Liver (tissue), 9 donors: Measurements from ENCODE around the gene WASL. TPM values are rescaled to one million over a fixed set of nuclear protein-coding genes. Genes with fewer than 3 reads are reported as not detected.

ENCODE experiments used
- DNase-seq: peaks from one replicate; pipeline ENCODE4 v3.0.0-alpha.2; 2017; ENCODE audit warnings: low spot score
- H3K27ac ChIP-seq, 2 donors: one replicate each; pipeline ENCODE4 v1.7.0; 2013; ENCODE audit warnings: inconsistent platforms in 2 of 2, low read length in 2 of 2, control low read depth in 1 of 2, low read depth in 1 of 2, mild to moderate bottlenecking in 1 of 2
- H3K27me3 ChIP-seq, 4 donors: one replicate each; pipeline versions ENCODE4 v1.6.1 to v1.7.0; 2013; ENCODE audit warnings: low read length in 3 of 4, inconsistent platforms in 1 of 4, mild to moderate bottlenecking in 1 of 4, moderate library complexity in 1 of 4; ENCODE audit not compliant: control insufficient read depth in 4 of 4, insufficient read depth in 4 of 4
- H3K36me3 ChIP-seq, 4 donors: one replicate each; pipeline versions ENCODE4 v1.6.1 to v1.7.0; 2013; ENCODE audit warnings: low read length in 3 of 4, mild to moderate bottlenecking in 3 of 4, low read depth in 1 of 4, moderate library complexity in 1 of 4; ENCODE audit not compliant: control insufficient read depth in 4 of 4, insufficient read depth in 3 of 4
- H3K4me1 ChIP-seq, 4 donors: one replicate each; pipeline versions ENCODE4 v1.6.1 to v1.7.0; 2013; ENCODE audit warnings: low read length in 3 of 4, mild to moderate bottlenecking in 3 of 4, moderate library complexity in 1 of 4; ENCODE audit not compliant: control insufficient read depth in 4 of 4, insufficient read depth in 4 of 4
- H3K4me3 ChIP-seq, 3 donors: one replicate each; pipeline versions ENCODE4 v1.6.1 to v1.7.0; 2013; ENCODE audit warnings: low read length in 3 of 3, control low read depth in 1 of 3, low read depth in 1 of 3, mild to moderate bottlenecking in 1 of 3
- H3K9ac ChIP-seq, 2 donors: one replicate each; pipeline ENCODE4 v1.7.0; 2013; ENCODE audit warnings: low read length in 2 of 2, mild to moderate bottlenecking in 2 of 2, moderate library complexity in 2 of 2, control low read depth in 1 of 2, low read depth in 1 of 2
- H3K9me3 ChIP-seq, 4 donors: one replicate each; pipeline versions ENCODE4 v1.6.1 to v1.7.0; 2013; ENCODE audit warnings: low read length in 3 of 4; ENCODE audit not compliant: control insufficient read depth in 4 of 4
- ATF3 ChIP-seq: IDR thresholded peaks from 2 replicates; pipeline ENCODE4 v1.6.1; 2016; ENCODE audit warnings: antibody characterized with exemption
- CTCF ChIP-seq: fragments of 150-350 bp; IDR thresholded peaks from 2 replicates; pipeline ENCODE4 v1.5.1; 2017; ENCODE audit warnings: improper control_type of control experiment, low read depth, low read length; ENCODE audit not compliant: missing input control
- FOXA2 ChIP-seq: IDR thresholded peaks from 2 replicates; pipeline ENCODE4 v1.6.1; 2016; ENCODE audit warnings: antibody characterized with exemption
- HNF4A ChIP-seq, 2 donors: conservative IDR thresholded peaks; 2 replicates each; pipeline ENCODE4 v1.6.1; 2016; ENCODE audit warnings: antibody characterized with exemption in 2 of 2, mild to moderate bottlenecking in 2 of 2
- HNF4G ChIP-seq: IDR thresholded peaks from 2 replicates; pipeline ENCODE4 v1.6.1; 2016; ENCODE audit warnings: antibody characterized with exemption
- JUND ChIP-seq, 2 donors: IDR thresholded peaks; 2 replicates each; pipeline ENCODE4 v1.6.1; 2016; ENCODE audit warnings: antibody characterized with exemption in 2 of 2
- MAX ChIP-seq: IDR thresholded peaks from 2 replicates; pipeline ENCODE4 v1.6.1; 2016; ENCODE audit warnings: antibody characterized with exemption
- NR2F2 ChIP-seq: IDR thresholded peaks from 2 replicates; pipeline ENCODE4 v1.6.1; 2016; ENCODE audit warnings: antibody characterized with exemption
- RAD21 ChIP-seq, 2 donors: IDR thresholded peaks; 2 replicates each; pipeline ENCODE4 v1.6.1; 2016; ENCODE audit warnings: antibody characterized with exemption in 2 of 2, mild to moderate bottlenecking in 2 of 2
- RXRA ChIP-seq, 2 donors: IDR thresholded peaks; 2 replicates each; pipeline ENCODE4 v1.6.1; 2017 to 2018; ENCODE audit warnings: antibody characterized with exemption in 2 of 2, mild to moderate bottlenecking in 1 of 2
- TAF1 ChIP-seq: conservative IDR thresholded peaks from 2 replicates; pipeline ENCODE4 v1.6.1; 2016; ENCODE audit warnings: antibody characterized with exemption, mild to moderate bottlenecking
- YY1 ChIP-seq: IDR thresholded peaks from 2 replicates; pipeline ENCODE4 v1.6.1; 2016; ENCODE audit warnings: antibody characterized with exemption, mild to moderate bottlenecking
- WGBS: extraction: QIAGEN DNeasy Blood & Tissue Kit; methylation state at CpG from one replicate; pipeline ENCODE4 v1.1.7; 2013; 5-methylcytosine and 5-hydroxymethylcytosine counted together
- polyA plus RNA-seq, 2 donors: library from polyadenylated mRNA; stranded (reverse) in 1 of 2; unstranded in 1 of 2; fragments of 200-250 nt in 1 of 2; fragments of >200 nt in 1 of 2; fragmentation: Nextera tagmentation in 1 of 2; extraction: Ambion mirVana in 1 of 2; gene quantifications; one replicate each; pipeline versions ENCODE4 v1.2.1 to v1.2.3, GENCODE V29; 2013 to 2015
- total RNA-seq, 2 donors: library from RNA; depleted of rRNA; stranded (reverse); fragments of >200 nt; gene quantifications; one replicate each; pipeline ENCODE4 v1.2.3, GENCODE V29; 2014
- donor health status: healthy.
- donor health status: healthy.
- donor health status: healthy.
- donor health status: healthy.
- donor health status: healthy.

Gene WASL
- total and polyA plus RNA-seq, 4 donors, result 12.9 to 20.7 (median 18.1) TPM

DNA sequence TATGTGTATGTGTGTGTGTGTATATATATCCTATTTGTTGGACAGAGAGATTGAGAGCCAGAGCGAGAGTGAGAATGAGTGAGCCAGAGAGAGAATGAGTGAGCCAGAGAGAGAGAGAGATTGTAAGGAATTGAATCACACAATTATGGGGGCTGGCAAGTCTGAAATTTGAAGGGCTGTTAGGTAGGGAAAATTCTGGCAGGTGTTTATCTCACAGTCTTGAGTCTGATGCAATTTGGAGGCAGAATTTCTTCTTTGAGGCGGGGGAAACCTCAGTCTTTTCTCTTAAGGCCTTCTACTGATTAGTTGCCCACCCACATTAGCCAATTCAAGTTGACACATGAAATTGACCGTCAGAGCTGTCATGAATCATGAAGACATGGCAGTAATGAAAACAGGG is 41.0 kb upstream of the WASL start (continued):
- TF ChIP-seq CTCF (no peak), NR2F2 (no peak), MAX (no peak)

- H3K4me1 ChIP-seq, result peaks cover 0 to 4% (median 0%) of the 10 kb centered on the region in 4 donors
- H3K27me3 ChIP-seq, result no peaks in the 10 kb centered on the region
- TF ChIP-seq ATF3 (peak; percentile 28), HNF4A (conservative IDR thresholded peaks at IDR 0.05) (peak; percentile 38 to 71), RAD21 (IDR thresholded peaks at IDR 0.05) (no peak), YY1 (no peak), RXRA (IDR thresholded peaks at IDR 0.05) (peak; percentile 34 to 72)
- WGBS, result 87% methylated on average over 4 of the region's 4 CpGs
- no peaks in the 10 kb centered on the region for H3K36me3 ChIP-seq
- H3K9me3 ChIP-seq, result no peaks in the 10 kb centered on the region
- DNase-seq, result no peak
- H3K4me3 ChIP-seq, result no peak overlapping the region
- H3K27ac ChIP-seq, result no peak overlapping the region
- H3K9ac ChIP-seq, result no peak overlapping the region
Observed at GRCh38 chr7:123789206-123789784, 40.5 kb upstream of the WASL start.

GRCh38 chr7:123788584-123788983 is 39.8 kb upstream of the WASL start:
- no peaks in the 10 kb centered on the region for H3K9me3 ChIP-seq
- WGBS, result 89% methylated on average over 2 of the region's 2 CpGs
- H3K27ac ChIP-seq, result no peak overlapping the region
- H3K27me3 ChIP-seq, result no peaks in the 10 kb centered on the region
- H3K36me3 ChIP-seq, result no peaks in the 10 kb centered on the region
- no peak overlapping the region for H3K4me3 ChIP-seq
- H3K9ac ChIP-seq, result no peak overlapping the region
- TF ChIP-seq TAF1 (no peak), FOXA2 (no peak), JUND (IDR thresholded peaks at IDR 0.05) (no peak), RXRA (IDR thresholded peaks at IDR 0.05) (no peak), NR2F2 (no peak)
- no peak for DNase-seq
- peaks cover 0 to 4% (median 0%) of the 10 kb centered on the region in 4 donors for H3K4me1 ChIP-seq

DNA sequence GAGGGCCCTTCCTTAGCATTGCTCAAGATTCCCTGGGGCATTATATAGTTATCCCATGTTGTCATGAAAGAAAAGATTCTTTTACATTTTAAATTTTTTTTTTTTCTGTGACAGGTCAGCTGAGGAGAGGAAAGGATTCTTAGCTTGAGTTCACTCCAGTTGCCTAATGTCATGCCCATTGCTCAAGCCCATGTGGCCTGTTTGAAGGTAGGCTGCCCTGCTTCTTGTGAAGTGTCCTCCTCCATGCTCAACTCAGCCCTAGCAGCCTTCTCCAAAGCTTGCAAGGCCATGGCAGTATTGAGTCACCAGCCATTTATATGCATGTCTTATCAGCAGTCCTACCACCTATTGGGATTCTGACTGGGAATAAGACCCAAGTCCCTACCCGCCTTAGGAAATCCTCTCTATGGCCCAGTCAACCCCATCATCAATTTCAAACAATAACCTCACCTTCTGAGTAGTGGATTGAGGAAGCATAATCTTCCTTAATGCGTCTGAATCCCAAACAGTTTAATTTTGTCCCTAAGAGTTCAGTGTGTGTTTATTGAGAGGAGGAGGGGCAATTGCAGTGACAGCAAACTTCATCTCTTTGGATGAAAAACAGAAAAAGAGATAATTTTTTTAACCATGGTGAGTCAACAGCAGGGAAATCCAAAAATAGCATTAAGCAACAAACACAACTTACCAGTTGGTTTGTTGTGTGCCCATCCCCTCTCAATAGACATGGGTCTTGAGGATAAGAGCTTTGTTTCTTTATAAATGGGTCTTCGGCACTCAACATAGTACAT is 38.6 kb upstream of the WASL start:
- H3K27ac ChIP-seq, result no peak overlapping the region
- H3K4me3 ChIP-seq, result no peak overlapping the region
- no peak overlapping the region for H3K9ac ChIP-seq
- TF ChIP-seq RXRA (IDR thresholded peaks at IDR 0.05) (no peak), HNF4G (no peak)
- no peak for DNase-seq
- peaks cover 0 to 4% (median 0%) of the 10 kb centered on the region in 4 donors for H3K4me1 ChIP-seq
- H3K9me3 ChIP-seq, result no peaks in the 10 kb centered on the region
- WGBS, result 80% methylated on average over 3 of the region's 3 CpGs
- no peaks in the 10 kb centered on the region for H3K36me3 ChIP-seq
- no peaks in the 10 kb centered on the region for H3K27me3 ChIP-seq
